ENCODE measurements around the gene TAP1.

The TAP1 gene

GRCh38 chr6:32830017-32830416 is 23.5 kb downstream of the TAP1 start:
- Histone ChIP-seq H3K36me3 (peaks cover 76% of the 10 kb centered on the region), H3K9me3 (no peaks in the 10 kb centered on the region), H3K27ac (no peak overlapping the region), H3K4me1 (ENCODE audit: control insufficient read depth in 1 of 2, insufficient read depth in 1 of 2, low read depth in 1 of 2, low read length in 1 of 2) (no peaks in the 10 kb centered on the region), H3K4me3 (ENCODE audit: low read depth in 1 of 2, low read length in 1 of 2) (no peak overlapping the region), H3K27me3 (no peaks in the 10 kb centered on the region)
- TF ChIP-seq CTCF (IDR thresholded peaks at IDR 0.05), result no peak

DNA sequence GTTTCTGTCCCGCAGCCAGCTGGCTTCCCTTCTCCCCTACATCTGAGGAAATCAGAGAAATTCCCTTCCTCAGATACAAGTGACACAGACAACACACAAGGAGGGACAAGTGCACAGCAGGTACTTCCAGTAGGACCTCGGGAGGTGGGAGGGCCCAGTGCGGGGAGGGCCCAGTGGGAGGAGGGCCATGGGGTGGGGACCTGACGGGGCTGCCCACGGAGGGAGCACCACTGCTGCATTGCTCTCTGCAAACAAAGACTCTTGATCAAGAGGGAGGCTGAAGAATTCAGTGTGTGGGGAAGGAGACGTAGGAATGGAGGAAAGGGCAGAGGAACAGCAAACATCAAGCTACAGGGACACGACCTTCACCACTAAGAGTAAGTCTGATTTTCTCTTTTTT is 24.0 kb downstream of the TAP1 start:
- no peaks in the 10 kb centered on the region for H3K9me3 ChIP-seq
- TF ChIP-seq CTCF (IDR thresholded peaks at IDR 0.05), result no peak
- H3K27ac ChIP-seq, result no peak overlapping the region
- H3K4me1 ChIP-seq (ENCODE audit: control insufficient read depth in 1 of 2, insufficient read depth in 1 of 2, low read depth in 1 of 2, low read length in 1 of 2), result no peaks in the 10 kb centered on the region
- no peak overlapping the region for H3K4me3 ChIP-seq (ENCODE audit: low read depth in 1 of 2, low read length in 1 of 2)
- H3K27me3 ChIP-seq, result no peaks in the 10 kb centered on the region
- H3K36me3 ChIP-seq, result peaks cover 71% of the 10 kb centered on the region

- no peak overlapping the region for H3K27ac ChIP-seq
- no peak overlapping the region for H3K4me3 ChIP-seq (ENCODE audit: low read depth in 1 of 2, low read length in 1 of 2)
- no peak for TF ChIP-seq CTCF (IDR thresholded peaks at IDR 0.05)
- no peaks in the 10 kb centered on the region for H3K27me3 ChIP-seq
- peaks cover 51% of the 10 kb centered on the region for H3K36me3 ChIP-seq
- no peaks in the 10 kb centered on the region for H3K4me1 ChIP-seq (ENCODE audit: control insufficient read depth in 1 of 2, insufficient read depth in 1 of 2, low read depth in 1 of 2, low read length in 1 of 2)
- H3K9me3 ChIP-seq, result no peaks in the 10 kb centered on the region
These were observed 26.5 kb downstream of the TAP1 start for GRCh38 chr6:32827025-32827424.

GRCh38 chr6:32825966-32826365 is 27.5 kb downstream of the TAP1 start:
- H3K27ac ChIP-seq, result no peak overlapping the region
- TF ChIP-seq CTCF (IDR thresholded peaks at IDR 0.05), result no peak
- no peaks in the 10 kb centered on the region for H3K9me3 ChIP-seq
- no peak overlapping the region for H3K4me3 ChIP-seq (ENCODE audit: low read depth in 1 of 2, low read length in 1 of 2)
- peaks cover 40% of the 10 kb centered on the region for H3K36me3 ChIP-seq
- H3K27me3 ChIP-seq, result no peaks in the 10 kb centered on the region
- H3K4me1 ChIP-seq (ENCODE audit: control insufficient read depth in 1 of 2, insufficient read depth in 1 of 2, low read depth in 1 of 2, low read length in 1 of 2), result no peaks in the 10 kb centered on the region

- no peak overlapping the region for H3K4me3 ChIP-seq (ENCODE audit: low read depth in 1 of 2, low read length in 1 of 2)
These were observed 33.8 kb downstream of the TAP1 start for GRCh38 chr6:32819729-32820128.

More at GRCh38 chr6:32819729-32820128, 33.8 kb downstream of the TAP1 start:
- TF ChIP-seq CTCF (IDR thresholded peaks at IDR 0.05), result no peak
- H3K36me3 ChIP-seq, result no peaks in the 10 kb centered on the region
- H3K27me3 ChIP-seq, result no peaks in the 10 kb centered on the region
- no peak overlapping the region for H3K27ac ChIP-seq
- H3K9me3 ChIP-seq, result no peaks in the 10 kb centered on the region
- H3K4me1 ChIP-seq (ENCODE audit: control insufficient read depth in 1 of 2, insufficient read depth in 1 of 2, low read depth in 1 of 2, low read length in 1 of 2), result peaks cover 0 to 5% of the 10 kb centered on the region in 2 experiments
